22Rv1 (cell line): ENCODE measurements around the gene LITAF.

Experiments used
- ZFX ChIP-seq: fragments of 450-650 bp; IDR thresholded peaks from 2 replicates; pipeline ENCODE4 v1.6.1; 2017; ENCODE audit warnings: antibody characterized with exemption, borderline replicate concordance
- TF ChIP-seq, protein P1 (sequence below): fragments of 450-650 bp; IDR thresholded peaks from 2 replicates; pipeline ENCODE4 v1.5.1; 2017; ENCODE audit warnings: mild to moderate bottlenecking

DNA sequence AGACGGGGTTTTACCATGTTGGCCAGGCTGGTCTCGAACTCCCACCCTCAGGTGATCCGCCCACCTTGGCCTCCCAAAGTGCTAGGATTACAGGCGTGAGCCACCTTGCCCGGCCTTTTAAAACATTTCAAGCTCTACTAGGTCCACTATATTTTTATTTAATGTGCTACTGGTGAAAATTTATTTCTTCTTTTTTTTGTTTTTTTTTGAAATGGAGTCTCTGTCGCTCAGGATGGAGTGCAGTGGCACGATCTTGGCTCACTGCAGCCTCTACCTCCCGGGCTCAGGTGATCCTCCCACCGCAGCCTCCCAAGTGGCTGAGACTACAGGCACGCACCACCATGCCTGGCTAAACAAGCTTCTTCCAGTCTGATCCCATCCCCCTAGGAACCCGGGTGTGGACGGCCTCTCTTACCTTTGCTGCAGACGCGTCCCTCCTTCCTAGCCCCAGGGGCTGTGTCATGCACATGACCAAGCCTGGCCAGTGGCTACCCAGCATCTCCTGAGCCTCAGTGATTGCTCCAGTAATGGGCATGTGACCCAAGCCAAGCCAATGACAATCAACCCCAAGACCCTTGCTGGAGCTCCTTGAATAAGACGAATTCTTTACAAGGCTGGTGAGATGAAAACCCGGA lies 40.1 kb upstream of the LITAF start:
- TF ChIP-seq, protein P1, sequence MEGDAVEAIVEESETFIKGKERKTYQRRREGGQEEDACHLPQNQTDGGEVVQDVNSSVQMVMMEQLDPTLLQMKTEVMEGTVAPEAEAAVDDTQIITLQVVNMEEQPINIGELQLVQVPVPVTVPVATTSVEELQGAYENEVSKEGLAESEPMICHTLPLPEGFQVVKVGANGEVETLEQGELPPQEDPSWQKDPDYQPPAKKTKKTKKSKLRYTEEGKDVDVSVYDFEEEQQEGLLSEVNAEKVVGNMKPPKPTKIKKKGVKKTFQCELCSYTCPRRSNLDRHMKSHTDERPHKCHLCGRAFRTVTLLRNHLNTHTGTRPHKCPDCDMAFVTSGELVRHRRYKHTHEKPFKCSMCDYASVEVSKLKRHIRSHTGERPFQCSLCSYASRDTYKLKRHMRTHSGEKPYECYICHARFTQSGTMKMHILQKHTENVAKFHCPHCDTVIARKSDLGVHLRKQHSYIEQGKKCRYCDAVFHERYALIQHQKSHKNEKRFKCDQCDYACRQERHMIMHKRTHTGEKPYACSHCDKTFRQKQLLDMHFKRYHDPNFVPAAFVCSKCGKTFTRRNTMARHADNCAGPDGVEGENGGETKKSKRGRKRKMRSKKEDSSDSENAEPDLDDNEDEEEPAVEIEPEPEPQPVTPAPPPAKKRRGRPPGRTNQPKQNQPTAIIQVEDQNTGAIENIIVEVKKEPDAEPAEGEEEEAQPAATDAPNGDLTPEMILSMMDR, result no peak
- no peak for TF ChIP-seq ZFX
